GM19025 (cell line): ENCODE measurements around the gene RASSF6.
"Not testable (repeated sequence)": the region's sequence is repeated elsewhere in the genome, so short reads cannot be mapped to it uniquely, and the experiment has no call there.

Source experiments
- ATAC-seq: cut with Tn5 transposase; IDR thresholded peaks from one replicate; pipeline ENCODE4 v1.9.1; 2021; ENCODE audit warnings: mild to moderate bottlenecking, low read depth, moderate library complexity; ENCODE audit not compliant: unreplicated experiment

RASSF6 gene

DNA sequence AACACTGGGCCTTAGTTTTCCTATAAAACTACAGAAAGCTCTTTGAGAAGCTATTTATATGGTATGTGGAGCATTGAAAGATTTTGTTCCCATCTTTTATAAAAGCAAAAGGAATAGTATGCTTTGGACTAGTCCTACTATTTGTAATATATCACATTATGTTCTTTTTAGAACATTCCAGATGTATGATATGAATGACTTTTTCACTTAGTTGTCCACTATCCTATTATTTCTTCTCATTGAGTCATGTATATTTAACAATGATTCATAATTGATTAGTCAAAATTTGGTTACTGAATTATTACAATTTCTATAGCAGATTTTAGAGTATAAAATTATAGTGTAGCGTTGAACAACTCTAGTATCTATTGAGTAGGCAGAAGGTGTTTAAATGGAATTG, 34.2 kb downstream of the RASSF6 start:
- ATAC-seq: no peak

DNA sequence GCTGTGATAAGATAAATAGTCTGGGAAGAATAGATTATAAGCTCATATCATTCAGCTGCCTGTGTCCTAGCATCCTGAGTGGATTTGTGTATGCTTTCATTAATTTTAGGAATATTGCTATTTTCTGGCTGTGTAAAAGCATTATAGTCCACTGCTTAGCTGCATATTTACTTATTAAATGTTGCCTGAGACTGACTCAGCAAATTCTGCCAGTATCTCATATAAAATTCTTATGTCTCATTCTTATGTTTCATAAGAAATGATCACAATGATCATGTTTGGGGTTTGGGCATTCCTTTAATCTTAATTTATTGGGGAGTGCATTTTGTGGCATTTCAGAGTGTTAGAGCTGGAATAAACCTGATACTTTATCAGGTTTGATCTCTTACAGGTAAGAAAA, 34.9 kb downstream of the RASSF6 start:
- ATAC-seq: no peak

DNA sequence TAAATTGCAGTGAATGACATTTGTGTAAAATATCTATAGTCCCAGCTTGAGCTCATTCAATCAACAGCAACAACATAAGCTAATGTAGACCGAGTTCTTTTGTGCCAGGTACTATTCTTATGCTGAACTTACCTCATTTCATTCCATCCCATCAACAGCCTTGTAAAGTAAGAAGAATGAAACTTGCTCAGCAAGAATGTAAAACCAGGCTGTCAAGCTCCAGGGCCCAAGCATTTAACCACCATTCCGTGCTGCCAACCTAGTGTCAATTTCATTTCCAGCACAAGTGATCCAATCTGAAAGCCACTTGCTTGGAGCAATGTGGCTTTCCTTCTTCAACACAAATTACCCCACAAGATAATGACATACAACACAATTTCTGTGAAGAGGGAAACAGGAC, 36.6 kb downstream of the RASSF6 start:
- ATAC-seq: no peak

DNA sequence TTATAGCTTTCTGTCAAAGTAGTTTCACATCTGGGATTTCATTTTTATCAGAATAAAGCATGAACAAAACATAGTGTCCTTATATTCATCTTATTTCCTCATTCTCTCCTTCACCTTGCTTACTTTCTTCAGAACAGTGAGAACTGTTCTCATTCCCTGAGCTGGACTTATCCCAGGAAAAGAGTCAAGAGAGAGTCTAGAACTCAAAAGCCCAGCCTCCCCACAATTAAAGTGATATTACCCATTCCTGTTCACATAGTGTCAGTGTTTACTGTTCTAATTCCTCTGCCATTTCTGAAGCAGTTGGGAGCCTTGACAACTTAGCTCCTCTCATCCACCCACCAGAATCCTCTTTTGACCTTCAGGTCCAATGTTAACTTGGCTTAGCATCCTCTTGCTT, 42.9 kb downstream of the RASSF6 start:
- no peak for ATAC-seq

DNA sequence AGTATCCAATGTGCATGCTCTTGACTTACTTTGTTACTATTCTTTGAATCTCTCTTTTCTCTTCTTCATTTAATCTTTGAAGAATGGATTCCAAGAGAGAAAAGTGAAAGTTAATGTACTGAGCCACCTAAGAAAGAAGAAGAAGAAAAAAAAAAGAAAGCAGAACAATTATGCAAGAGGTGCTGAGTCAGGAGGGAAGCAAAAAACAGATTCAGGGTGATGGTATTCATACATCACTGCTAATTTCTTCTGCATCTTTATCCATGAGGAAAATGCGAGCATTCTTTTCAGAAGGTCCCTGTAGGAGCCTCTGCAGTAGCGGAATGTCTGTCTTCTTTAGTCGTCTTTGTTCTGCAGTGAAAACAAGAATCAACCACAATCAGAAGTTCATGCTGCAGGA, 43.9 kb downstream of the RASSF6 start:
- no peak for ATAC-seq

DNA sequence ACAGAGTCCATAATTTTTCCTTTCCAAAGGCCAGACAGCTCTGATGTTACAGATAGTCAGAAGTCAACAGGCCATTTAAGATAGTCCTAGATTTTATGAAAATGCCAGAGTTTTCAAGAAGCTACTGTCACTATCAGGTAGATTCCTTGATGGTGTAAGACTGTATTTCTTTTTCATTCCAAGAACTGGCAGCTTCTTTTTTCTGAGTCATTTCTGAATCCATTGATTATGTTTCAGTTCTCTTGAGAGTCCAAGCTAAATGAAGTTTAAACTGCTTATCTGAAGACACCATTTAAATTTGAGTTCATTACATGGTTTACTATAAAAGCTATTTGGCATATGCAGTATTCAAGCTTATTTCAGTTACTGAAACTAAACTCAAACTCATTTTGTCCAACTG, 44.6 kb downstream of the RASSF6 start:
- ATAC-seq: no peak

DNA sequence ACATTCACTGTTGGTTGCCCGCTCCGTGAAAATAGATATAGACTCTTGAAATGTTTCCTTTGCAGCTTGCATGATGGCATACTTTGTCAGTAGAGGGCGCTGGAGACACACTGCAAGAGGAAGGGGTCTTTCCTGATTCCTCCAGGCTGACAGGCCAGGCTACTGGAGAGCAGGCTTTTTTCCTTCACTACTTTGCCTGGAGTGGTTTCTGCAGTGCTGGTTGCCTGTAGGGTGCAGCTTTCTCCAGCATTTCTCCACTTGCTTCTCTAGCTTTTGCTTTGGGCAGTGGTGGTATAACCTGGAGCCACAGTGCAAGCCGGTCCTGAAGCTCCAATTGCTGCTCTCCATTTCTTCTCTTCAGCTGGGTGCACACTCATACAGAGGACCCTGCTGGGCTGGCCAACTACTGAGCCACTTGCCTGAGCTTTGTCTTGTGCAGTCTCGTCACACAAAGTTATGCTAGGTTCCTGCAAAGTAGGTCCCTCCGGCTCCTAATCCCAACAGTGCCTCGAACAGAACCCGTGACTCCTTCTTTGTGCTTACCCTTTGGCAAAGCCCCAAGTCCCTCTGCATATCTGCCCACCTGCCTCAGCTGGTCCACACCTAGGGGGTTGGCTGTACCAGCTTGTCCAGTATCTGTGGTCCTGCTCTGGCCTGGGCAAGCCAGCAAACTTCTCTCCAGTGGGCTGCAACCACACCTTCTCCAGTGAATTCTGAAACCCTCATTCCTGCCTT, 46.3 kb downstream of the RASSF6 start:
- peak; percentile 53 for ATAC-seq

DNA sequence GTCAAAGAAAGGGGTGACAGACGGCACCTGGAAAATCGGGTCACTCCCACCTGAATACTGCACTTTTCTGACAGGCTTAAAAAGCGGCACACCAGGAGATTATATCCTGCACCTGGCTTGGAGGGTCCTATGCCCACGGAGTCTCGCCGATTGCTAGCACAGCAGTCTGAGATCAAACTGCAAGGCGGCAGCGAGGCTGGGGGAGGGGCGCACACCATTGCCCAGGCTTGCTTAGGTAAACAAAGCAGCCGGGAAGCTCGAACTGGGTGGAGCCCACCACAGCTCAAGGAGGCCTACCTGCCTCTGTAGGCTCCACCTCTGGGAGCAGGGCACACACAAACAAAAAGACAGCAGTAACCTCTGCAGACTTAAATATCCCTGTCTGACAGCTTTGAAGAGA, 69.4 kb downstream of the RASSF6 start:
- ATAC-seq: not testable (repeated sequence)

DNA sequence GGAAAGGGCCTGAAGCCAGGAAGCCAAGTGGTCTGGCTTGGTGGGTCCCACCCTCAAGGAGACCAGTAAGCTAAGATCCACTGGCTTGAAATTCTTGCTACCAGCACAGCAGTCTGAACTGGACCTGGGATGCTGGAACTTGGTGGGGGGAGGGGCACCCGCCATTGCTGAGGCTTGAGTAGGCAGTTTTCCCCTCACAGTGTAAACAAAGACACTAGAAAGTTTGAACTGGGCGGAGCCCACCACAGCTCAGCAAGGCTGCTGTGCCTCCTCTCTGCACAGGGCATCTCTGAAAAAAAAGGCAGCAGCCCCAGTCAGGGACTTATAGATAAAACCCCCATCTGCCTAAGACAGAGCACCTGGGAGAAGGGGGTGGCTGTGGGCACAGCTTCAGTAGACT, 75.6 kb downstream of the RASSF6 start:
- ATAC-seq: no peak

DNA sequence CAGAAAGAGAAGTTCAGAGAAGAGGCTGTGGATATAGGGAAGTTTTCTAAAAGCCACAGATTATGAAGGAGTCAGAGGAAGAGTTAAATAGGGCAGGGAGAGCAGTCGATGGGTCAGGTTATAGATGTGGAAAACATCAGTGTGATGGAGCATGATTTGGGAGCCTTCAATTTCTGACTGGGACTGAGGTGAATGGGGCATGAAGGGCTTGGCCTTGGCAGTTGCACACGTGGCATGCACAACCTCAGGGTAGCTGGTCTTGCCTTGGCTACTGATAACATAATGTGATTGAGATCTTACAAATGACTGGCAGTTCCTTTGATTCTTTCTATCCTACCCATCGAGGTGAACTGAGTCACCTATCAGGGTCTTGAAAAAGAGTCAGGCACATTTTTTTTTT, 79.0 kb downstream of the RASSF6 start:
- no peak for ATAC-seq

DNA sequence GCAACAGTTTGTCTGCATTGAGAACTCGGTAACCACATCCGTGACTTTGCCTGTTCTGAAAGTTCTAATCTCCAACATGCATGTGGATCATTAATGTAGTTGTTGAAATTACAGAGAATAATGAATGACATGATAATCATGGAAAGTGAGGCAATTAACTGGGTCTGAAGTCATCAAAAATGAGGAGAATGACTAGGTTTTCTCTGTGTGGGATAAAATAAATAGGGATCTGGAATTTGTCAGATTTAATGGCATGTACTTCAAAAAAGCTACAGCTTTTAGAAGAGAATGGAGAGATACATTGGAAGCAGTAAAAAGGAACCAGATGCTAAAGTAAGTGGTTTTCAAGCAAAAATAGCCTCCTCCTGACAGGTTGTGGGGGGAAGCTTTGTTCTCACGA, 79.4 kb downstream of the RASSF6 start:
- ATAC-seq: no peak

DNA sequence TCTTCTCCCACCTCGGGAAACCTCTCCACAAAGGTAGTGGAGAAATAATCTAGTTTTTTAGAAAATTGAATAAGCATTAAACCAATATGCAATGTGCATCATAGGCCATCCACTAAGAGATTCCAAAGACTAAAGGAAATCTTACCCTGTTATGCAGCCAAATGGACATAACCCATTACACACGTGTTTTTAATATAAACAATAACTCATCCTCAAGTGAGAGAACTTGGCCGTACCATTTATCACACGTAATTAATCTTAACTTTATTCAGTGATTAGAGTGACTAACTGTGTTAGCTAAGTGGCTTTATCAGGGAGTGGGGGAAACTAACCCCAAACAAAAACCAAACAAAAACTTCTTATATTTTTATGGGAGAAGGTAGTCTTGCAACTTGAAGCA, 80.8 kb downstream of the RASSF6 start:
- ATAC-seq: no peak

DNA sequence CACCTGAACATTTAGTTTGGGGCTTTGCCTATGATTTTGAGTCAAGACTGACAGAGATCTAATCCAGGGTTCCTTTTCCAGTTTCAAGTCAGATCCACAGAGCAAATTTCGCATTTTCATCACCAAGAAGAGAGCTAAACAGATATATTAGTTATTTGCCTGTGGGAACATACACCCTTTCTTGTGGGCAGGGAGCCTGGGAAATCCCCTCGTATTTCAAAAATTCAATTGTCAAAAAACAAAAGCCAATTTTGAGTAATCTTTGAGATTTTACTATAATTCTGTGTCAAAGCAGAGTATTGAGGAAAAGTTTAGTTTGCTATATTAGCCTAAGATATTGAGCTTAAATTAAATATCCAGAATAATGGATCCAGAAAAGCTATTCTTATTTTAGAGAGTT, 82.1 kb downstream of the RASSF6 start:
- no peak for ATAC-seq

DNA sequence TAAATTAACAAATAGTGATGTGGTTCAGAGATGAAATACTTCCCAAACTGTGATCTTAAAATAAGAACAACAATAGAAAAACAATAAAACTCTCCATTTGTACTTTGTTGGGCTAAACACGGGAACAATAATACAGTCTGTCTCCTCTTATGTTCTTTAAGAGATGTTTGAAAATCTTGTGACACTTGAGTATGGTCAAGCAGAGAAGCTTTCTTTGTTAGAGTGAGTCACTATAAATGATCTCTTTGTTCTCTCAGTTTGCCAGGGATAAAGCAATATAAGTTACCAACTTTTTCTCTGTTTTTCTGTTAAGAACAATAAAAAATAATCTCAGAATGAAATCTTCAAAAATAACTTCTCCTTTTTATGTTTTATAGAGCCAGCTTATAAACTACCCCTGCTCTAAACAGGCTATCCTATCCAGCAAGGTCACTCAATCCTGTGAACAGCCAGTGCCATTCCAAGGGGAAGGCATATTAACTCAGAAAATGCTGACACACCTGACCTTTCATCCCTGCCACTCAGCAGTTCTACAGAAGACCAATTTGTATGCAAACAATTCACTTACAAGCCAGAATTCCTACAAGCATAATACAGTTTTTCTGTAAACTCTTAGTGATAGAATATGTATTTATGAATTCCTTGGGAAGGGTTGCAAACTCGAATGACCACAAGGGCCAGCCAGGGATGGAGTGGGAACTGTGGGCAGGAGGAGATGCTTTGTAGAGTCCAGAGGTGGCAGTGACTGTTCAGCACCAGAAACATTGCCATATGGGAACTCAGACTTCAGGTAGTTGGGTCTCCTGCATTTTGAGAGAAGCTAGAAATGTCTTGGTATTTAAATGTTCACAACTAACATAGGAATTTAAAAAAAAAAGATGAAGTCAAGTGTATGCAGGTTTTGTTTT, 86.5 kb downstream of the RASSF6 start:
- ATAC-seq: no peak

DNA sequence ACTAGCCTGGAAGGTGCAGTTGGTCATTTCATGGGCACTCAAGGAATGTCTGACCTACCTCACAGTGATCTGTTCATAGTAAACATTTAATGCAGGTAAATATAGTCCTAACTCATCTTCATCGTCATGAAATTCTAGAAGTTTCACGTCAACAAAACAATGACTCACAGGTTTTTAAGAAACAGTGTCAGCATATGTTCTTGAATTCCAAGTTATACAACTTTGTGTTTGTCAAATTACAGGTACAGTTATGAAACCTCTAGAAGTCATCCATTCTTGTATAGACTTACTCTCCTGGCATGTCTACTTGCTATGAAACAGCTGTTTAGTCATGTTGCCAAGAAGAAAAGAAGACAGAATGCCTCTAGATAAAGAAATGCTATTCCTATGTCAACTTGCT, 92.1 kb downstream of the RASSF6 start:
- ATAC-seq: no peak

DNA sequence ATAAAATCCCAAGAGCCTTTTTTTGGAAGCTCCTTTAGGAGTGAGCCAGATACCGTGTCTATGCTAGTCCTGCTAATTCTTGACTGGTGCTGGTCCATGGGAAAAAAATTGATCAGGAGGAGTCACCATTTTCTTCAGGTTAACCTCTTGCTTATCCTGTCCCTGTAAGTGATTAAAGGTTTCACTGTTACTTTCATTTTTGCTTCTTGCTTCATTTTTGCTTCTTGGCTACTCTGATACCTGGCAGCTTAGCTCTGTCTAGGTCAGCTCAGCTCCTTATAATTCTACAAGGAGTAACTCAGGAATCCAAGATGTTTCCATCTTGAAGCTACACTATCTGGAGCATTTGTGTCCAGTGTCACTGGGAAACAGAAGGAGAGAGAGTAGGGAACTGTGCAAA, 93.0 kb downstream of the RASSF6 start:
- peak; percentile 85 for ATAC-seq

DNA sequence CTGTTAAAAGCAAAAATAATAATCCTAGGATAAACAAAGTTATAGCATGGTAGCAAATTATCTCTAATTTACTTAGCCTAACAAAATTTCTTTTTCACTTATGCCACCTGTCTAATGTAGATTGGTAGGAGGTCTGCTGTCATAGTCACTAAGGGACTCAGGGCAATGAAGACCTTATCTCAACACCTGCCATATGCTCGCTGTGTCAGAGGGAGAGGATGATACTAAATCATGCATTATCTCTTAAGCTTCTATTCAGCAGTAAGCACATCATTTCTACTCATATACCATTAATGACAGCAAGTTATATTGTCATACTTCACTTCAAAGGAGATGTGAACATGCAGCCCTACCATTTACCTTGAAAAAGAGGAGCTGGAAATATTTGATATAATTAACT, 94.6 kb downstream of the RASSF6 start:
- no peak for ATAC-seq

DNA sequence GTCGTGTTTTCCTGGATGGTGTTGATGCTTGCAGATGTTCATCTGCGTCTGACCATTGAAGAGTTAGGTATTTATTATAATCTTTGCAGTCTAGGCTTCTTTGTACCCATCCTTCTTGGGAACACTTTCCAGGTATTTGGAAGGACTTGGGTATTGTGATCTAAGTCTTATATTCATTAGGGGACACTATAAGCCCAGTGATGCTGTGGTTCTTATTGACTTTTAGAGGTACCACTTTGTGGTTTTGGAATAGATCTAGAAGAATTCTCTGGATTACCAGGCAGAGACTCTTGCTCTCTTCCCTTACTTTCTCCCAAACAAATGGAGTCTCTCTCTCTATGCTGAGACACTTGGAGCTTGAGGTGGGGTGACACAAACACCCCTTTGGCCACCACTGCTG, 97.1 kb downstream of the RASSF6 start:
- no peak for ATAC-seq
